ENCODE data around the gene ANKIB1. TPM values are rescaled to one million over a fixed set of nuclear protein-coding genes. Genes with fewer than 3 reads are reported as not detected.
"Not testable (repeated sequence)": the region's sequence is repeated elsewhere in the genome, so short reads cannot be mapped to it uniquely, and the experiment has no call there.

The ANKIB1 gene
- total RNA-seq, 1 experiment from 2014 or later, result 26.8 TPM

- not testable (repeated sequence) for DNase-seq (ENCODE audit: low read depth)
Measured at GRCh38 chr7:92442720-92443119, 196.9 kb downstream of the ANKIB1 start.

DNA sequence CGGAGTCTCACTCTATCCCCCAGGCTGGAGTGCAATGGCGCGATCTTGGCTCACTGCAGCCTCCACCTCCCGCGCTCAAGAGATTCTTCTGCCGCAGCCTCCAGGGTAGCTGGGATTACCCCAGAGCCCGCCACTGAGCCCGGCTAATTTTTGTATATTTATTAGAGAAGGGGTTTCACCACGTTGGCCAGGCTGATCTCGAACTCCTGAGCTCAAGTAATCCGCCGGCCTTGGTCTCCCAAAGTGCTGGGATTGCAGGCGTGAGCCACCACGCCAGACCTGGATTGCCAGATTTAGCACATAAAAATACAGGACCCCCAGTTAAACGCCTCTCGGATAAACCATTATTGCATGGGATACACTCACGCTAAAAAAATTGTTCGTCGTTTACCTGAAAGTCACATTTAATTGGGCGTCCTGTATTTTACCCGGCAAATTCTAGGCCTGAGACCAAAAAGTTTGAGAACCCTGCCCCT, 201.1 kb downstream of the ANKIB1 start:
- DNase-seq (ENCODE audit: low read depth), result no peak

DNA sequence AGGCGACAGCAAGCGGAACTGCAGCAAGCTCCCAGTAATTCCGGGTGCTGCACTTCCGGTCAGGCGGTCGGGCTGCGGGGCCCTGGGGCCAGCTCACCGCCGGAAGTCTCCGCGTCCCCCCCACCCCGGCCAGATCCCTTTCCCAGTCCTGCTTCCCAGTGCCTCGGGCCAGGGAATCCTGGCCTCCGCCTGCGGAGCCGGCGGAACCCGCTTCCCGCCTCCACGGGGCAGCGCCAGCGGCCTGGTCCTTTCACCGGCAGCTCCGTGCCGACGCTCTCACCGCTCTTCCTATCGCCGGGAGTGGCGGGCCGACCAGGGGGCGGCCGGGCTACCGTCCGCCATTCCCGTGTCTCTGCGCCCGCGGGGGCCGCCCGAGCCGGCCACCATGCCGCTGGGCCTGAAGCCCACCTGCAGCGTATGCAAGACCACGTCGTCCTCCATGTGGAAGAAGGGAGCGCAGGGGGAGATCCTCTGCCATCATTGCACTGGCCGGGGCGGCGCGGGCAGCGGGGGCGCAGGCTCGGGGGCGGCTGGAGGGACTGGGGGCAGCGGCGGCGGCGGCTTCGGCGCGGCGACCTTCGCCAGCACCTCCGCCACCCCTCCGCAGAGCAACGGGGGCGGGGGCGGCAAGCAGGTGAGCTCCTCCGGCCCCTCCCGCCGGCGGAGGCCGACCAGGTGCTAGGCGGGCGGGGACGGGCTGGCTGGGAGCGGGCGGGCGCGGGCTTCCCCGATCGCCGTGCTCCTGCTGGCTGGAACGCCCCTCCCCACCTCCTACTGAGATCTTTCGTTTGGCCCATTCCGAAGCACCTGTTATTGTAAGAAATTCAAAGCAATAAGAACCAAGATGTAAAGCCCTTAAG, 201.8 kb downstream of the ANKIB1 start, which contains the start of gene GATAD1:
Gene GATAD1, plus strand, starts transcription at position 138 of the 860 bp plus-strand sequence. Its CDS starts 248 bp downstream, at position 386.
- DNase-seq (ENCODE audit: low read depth), result peak; percentile 92

DNA sequence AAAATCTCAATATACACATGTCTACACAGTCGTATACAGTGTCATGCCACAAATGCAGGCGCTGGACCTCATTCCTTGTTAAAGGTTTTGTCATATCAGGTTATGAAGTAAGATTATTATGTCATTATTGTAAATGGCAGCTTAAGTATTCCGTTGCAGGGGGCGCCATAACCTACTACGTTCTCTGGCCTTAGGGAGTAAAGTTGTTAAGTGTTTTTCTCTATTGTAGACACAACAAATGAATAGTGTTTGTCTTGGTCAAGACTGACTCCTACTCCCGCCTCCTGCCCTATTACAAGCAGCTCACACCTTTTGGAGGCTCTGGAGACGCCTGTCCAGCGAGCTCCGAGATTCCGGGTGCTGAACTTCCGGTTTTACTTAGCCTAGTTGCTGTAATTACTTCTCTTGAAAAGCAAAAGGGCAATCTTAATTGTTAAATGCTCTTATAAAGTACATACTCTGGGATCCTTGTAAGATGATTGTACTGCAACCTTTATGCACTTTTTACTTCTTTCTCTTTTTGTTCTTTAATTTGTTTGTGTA, 202.5 kb downstream of the ANKIB1 start:
- peak; percentile 47 for DNase-seq (ENCODE audit: low read depth)

Small RNA genes lying within 50 kb of the gene (small RNA-seq; reads per million reads assigned to genes)
- gene MIR1285-1 (not detected), gene RF00019 (not detected)

Other genes with a start within 250 kb of the ANKIB1 start
- gene CYP51A1, start 111.5 kb upstream of the ANKIB1 start, total RNA-seq (2014; rRNA removed; shearing (Covaris generic)), result 135 and 139 TPM in 2 replicates
- gene LRRD1, start 66.8 kb upstream of the ANKIB1 start, total RNA-seq (2014; rRNA removed; shearing (Covaris generic)), result 0.10 TPM in 1 of 2 replicates, not detected in the other
- gene KRIT1, start 60 bp upstream of the ANKIB1 start, total RNA-seq (2014; rRNA removed; shearing (Covaris generic)), result 32.0 and 33.7 TPM in 2 replicates
- 20.1 and 24.6 TPM in 2 replicates for gene GATAD1, start 201.5 kb downstream of the ANKIB1 start, total RNA-seq (2014; rRNA removed; shearing (Covaris generic))
- not detected in 2 replicates for gene ERVW-1, start 232.0 kb downstream of the ANKIB1 start, total RNA-seq (2014; rRNA removed; shearing (Covaris generic))